Measurements from ENCODE around the gene FOXE1.

Gene FOXE1

GRCh38 chr9:97874624-97875023 lies 21.6 kb downstream of the FOXE1 start:
- H3K36me3 ChIP-seq (replicated peaks; ENCODE audit: insufficient read depth, low read length): no peaks in the 10 kb centered on the region
- H4K20me1 ChIP-seq (ENCODE audit: insufficient read depth, low read length): no peaks in the 10 kb centered on the region
- H3K79me2 ChIP-seq (ENCODE audit: low read length): no peaks in the 10 kb centered on the region
- DNase-seq: no peak
- no peak overlapping the region for H3K9ac ChIP-seq (ENCODE audit: low read length)
- no peaks in the 10 kb centered on the region for H3K4me1 ChIP-seq (ENCODE audit: low read length)
- H3K9me3 ChIP-seq (replicated peaks; ENCODE audit: insufficient read depth, low read length): no peaks in the 10 kb centered on the region
- no peak overlapping the region for H3K4me3 ChIP-seq (ENCODE audit: low read length)
- no peak overlapping the region for H3K27ac ChIP-seq (ENCODE audit: low read length)
- H3K9me2 ChIP-seq (replicated peaks; ENCODE audit: insufficient read depth, low read length): no peaks in the 10 kb centered on the region
- no peaks in the 10 kb centered on the region for H3K27me3 ChIP-seq (replicated peaks; ENCODE audit: insufficient read depth, low read length)
- no peaks in the 10 kb centered on the region for H3F3A ChIP-seq (ENCODE audit: insufficient read depth, low read length)
- no peak overlapping the region for H2AFZ ChIP-seq (ENCODE audit: low read length)
- no peak overlapping the region for H3K4me2 ChIP-seq (ENCODE audit: low read depth, low read length)
- TF ChIP-seq CTCF (IDR thresholded peaks at IDR 0.05; ENCODE audit: low read length) (no peak), EZH2phosphoT487 (IDR thresholded peaks at IDR 0.05; ENCODE audit: low read length) (no peak), EZH2 (optimal IDR thresholded peaks at IDR 0.05; ENCODE audit: low read depth, low read length) (no peak)

GRCh38 chr9:97875111-97875510 lies 22.1 kb downstream of the FOXE1 start:
- H2AFZ ChIP-seq (ENCODE audit: low read length): no peak overlapping the region
- H3K9me3 ChIP-seq (replicated peaks; ENCODE audit: insufficient read depth, low read length): no peaks in the 10 kb centered on the region
- H3K36me3 ChIP-seq (replicated peaks; ENCODE audit: insufficient read depth, low read length): no peaks in the 10 kb centered on the region
- H3K4me2 ChIP-seq (ENCODE audit: low read depth, low read length): no peak overlapping the region
- no peak for DNase-seq
- TF ChIP-seq EZH2 (optimal IDR thresholded peaks at IDR 0.05; ENCODE audit: low read depth, low read length): no peak
- TF ChIP-seq CTCF (IDR thresholded peaks at IDR 0.05; ENCODE audit: low read length): no peak
- no peak for TF ChIP-seq EZH2phosphoT487 (IDR thresholded peaks at IDR 0.05; ENCODE audit: low read length)
- H4K20me1 ChIP-seq (ENCODE audit: insufficient read depth, low read length): no peaks in the 10 kb centered on the region
- no peak overlapping the region for H3K4me3 ChIP-seq (ENCODE audit: low read length)
- no peaks in the 10 kb centered on the region for H3K4me1 ChIP-seq (ENCODE audit: low read length)
- H3K27ac ChIP-seq (ENCODE audit: low read length): no peak overlapping the region
- no peak overlapping the region for H3K9ac ChIP-seq (ENCODE audit: low read length)
- H3K9me2 ChIP-seq (replicated peaks; ENCODE audit: insufficient read depth, low read length): no peaks in the 10 kb centered on the region
- no peaks in the 10 kb centered on the region for H3K79me2 ChIP-seq (ENCODE audit: low read length)
- no peaks in the 10 kb centered on the region for H3K27me3 ChIP-seq (replicated peaks; ENCODE audit: insufficient read depth, low read length)
- H3F3A ChIP-seq (ENCODE audit: insufficient read depth, low read length): no peaks in the 10 kb centered on the region

DNA sequence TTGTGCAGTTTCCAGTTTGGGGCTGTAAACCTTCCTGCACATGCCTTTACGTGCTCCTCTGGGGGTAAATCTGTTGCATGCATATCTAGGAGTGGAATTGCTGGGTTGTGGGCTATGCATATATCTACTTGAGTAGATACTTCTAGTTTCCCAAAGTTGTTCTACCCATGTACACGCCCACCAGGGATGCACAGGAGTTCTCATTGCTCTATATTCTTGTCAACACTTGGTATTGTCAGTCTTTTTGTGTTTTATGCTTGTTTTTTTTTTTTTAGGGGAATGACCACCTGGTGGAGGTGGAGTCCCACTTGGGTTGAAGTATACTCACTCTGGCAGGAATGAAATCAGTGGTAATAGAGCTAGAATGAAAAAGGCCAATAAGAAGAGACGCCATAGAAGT lies 23.0 kb downstream of the FOXE1 start:
- no peaks in the 10 kb centered on the region for H3K9me2 ChIP-seq (replicated peaks; ENCODE audit: insufficient read depth, low read length)
- no peaks in the 10 kb centered on the region for H3K9me3 ChIP-seq (replicated peaks; ENCODE audit: insufficient read depth, low read length)
- no peaks in the 10 kb centered on the region for H4K20me1 ChIP-seq (ENCODE audit: insufficient read depth, low read length)
- no peak overlapping the region for H2AFZ ChIP-seq (ENCODE audit: low read length)
- H3K9ac ChIP-seq (ENCODE audit: low read length): no peak overlapping the region
- no peaks in the 10 kb centered on the region for H3K79me2 ChIP-seq (ENCODE audit: low read length)
- no peak overlapping the region for H3K4me3 ChIP-seq (ENCODE audit: low read length)
- no peak for DNase-seq
- H3K4me2 ChIP-seq (ENCODE audit: low read depth, low read length): no peak overlapping the region
- no peaks in the 10 kb centered on the region for H3F3A ChIP-seq (ENCODE audit: insufficient read depth, low read length)
- no peaks in the 10 kb centered on the region for H3K36me3 ChIP-seq (replicated peaks; ENCODE audit: insufficient read depth, low read length)
- no peak for TF ChIP-seq EZH2 (optimal IDR thresholded peaks at IDR 0.05; ENCODE audit: low read depth, low read length)
- TF ChIP-seq EZH2phosphoT487 (IDR thresholded peaks at IDR 0.05; ENCODE audit: low read length): no peak
- no peak for TF ChIP-seq CTCF (IDR thresholded peaks at IDR 0.05; ENCODE audit: low read length)
- no peaks in the 10 kb centered on the region for H3K27me3 ChIP-seq (replicated peaks; ENCODE audit: insufficient read depth, low read length)
- H3K4me1 ChIP-seq (ENCODE audit: low read length): no peaks in the 10 kb centered on the region
- no peak overlapping the region for H3K27ac ChIP-seq (ENCODE audit: low read length)

Measured in MM.1S (cell line).